ENCODE data around the gene RASGEF1C.

The RASGEF1C gene

DNA sequence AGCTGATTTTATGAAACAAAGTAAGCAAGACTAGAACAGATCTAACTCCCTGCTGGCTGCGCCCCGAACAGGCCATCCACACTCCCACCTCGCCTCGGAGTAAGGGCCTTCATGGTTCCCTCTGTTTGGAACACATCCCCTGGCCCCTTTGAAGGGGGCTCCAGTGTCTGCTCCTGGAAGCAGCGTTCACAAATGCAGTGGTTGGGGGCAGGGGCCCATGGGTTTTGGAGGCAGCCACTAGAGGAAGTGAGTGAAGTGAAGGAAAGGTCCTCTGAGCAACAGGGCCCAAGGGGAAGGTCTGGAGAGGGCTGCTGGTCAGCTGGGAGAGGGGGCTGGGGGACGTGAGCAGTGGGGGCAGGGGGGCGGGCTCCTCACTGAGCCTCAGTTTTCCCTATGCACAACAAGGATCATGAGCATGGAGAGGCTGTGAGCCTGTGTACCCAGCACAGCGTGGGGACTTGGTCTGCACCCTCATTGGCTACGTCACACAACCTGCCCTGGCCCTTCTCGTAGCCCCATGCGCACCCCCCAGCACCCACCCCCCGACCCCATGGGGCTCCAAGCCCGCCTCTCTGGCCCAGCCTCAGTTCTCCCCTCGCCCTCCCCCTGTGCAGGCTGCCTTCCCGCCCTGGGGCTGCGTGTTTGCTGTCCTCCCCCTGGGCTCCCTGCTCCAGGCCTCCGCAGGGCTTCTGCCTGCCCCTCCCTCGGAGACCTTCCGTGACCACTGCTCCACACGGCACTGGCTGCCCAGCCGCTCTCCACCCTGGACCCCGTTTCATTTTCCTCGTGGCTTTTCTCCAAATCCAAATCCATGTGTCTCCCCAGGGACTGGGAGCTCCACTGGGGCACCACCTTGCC lies 39.5 kb downstream of the RASGEF1C start:
- no peak overlapping the region for H3K4me3 ChIP-seq (replicated peaks; ENCODE audit: insufficient read depth, low read length)
- TF ChIP-seq SPI1 (IDR thresholded peaks at IDR 0.05; ENCODE audit: borderline replicate concordance, low read depth) (peak; percentile 15; the same call in 1 of the 2 replicates), CTCF (IDR thresholded peaks at IDR 0.05; ENCODE audit: insufficient read depth, low read length) (no peak)
- no peak for DNase-seq (ENCODE audit: low read depth in 1 of 2, low spot score in 1 of 2)
- no peak overlapping the region for H3K27ac ChIP-seq (replicated peaks)
- H3K27me3 ChIP-seq (ENCODE audit: insufficient read depth, poor library complexity, severe bottlenecking) = no peaks in the 10 kb centered on the region

DNA sequence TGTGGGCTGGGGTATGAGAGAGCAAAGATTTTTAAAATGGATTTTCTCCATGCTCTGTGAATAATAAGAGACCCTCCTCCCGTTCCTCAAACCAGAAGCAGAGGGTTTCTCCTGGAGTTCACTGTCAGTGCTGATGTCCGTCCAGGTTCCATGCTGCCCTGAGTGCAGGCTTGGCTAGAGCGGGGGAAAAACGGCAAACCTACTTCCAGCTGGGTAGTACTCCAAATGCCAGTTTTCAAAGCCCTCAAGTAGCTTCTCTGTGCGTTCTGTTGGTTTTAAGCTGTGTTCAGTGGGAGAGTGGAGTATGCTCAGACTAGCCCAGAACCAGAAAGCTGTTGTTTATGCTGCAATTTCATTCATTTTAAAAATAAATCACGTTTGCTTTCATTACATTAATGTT lies 40.3 kb downstream of the RASGEF1C start:
- Histone ChIP-seq H3K27ac (replicated peaks) (no peak overlapping the region), H3K27me3 (ENCODE audit: insufficient read depth, poor library complexity, severe bottlenecking) (no peaks in the 10 kb centered on the region), H3K4me3 (replicated peaks; ENCODE audit: insufficient read depth, low read length) (no peak overlapping the region)
- TF ChIP-seq POLR2AphosphoS5 (IDR thresholded peaks at IDR 0.05; ENCODE audit: low read depth) (no peak), SPI1 (IDR thresholded peaks at IDR 0.05; ENCODE audit: borderline replicate concordance, low read depth) (no peak), GABPA (IDR thresholded peaks at IDR 0.05; ENCODE audit: low read depth) (no peak), CTCF (IDR thresholded peaks at IDR 0.05; ENCODE audit: insufficient read depth, low read length) (no peak), REST (IDR thresholded peaks at IDR 0.05; ENCODE audit: insufficient replicate concordance, low read depth) (no peak)
- no peak for DNase-seq (ENCODE audit: low read depth in 1 of 2, low spot score in 1 of 2)

- Histone ChIP-seq H3K27ac (replicated peaks) (no peak overlapping the region), H3K27me3 (ENCODE audit: insufficient read depth, poor library complexity, severe bottlenecking) (no peaks in the 10 kb centered on the region), H3K4me3 (replicated peaks; ENCODE audit: insufficient read depth, low read length) (no peak overlapping the region)
- DNase-seq (ENCODE audit: low read depth in 1 of 2, low spot score in 1 of 2) = no peak
- TF ChIP-seq REST (IDR thresholded peaks at IDR 0.05; ENCODE audit: insufficient replicate concordance, low read depth) (no peak), POLR2AphosphoS5 (IDR thresholded peaks at IDR 0.05; ENCODE audit: low read depth) (no peak), CTCF (IDR thresholded peaks at IDR 0.05; ENCODE audit: insufficient read depth, low read length) (no peak), SPI1 (IDR thresholded peaks at IDR 0.05; ENCODE audit: borderline replicate concordance, low read depth) (no peak), GABPA (IDR thresholded peaks at IDR 0.05; ENCODE audit: low read depth) (no peak)
Observed at GRCh38 chr5:180166176-180166575, 42.8 kb downstream of the RASGEF1C start.

- no peak for DNase-seq (ENCODE audit: low read depth in 1 of 2, low spot score in 1 of 2)
- TF ChIP-seq POLR2AphosphoS5 (IDR thresholded peaks at IDR 0.05; ENCODE audit: low read depth) (no peak), SPI1 (IDR thresholded peaks at IDR 0.05; ENCODE audit: borderline replicate concordance, low read depth) (no peak), REST (IDR thresholded peaks at IDR 0.05; ENCODE audit: insufficient replicate concordance, low read depth) (no peak), GABPA (IDR thresholded peaks at IDR 0.05; ENCODE audit: low read depth) (no peak), CTCF (IDR thresholded peaks at IDR 0.05; ENCODE audit: insufficient read depth, low read length) (no peak)
- H3K27me3 ChIP-seq (ENCODE audit: insufficient read depth, poor library complexity, severe bottlenecking) = no peaks in the 10 kb centered on the region
- no peak overlapping the region for H3K27ac ChIP-seq (replicated peaks)
- no peak overlapping the region for H3K4me3 ChIP-seq (replicated peaks; ENCODE audit: insufficient read depth, low read length)
Observed at GRCh38 chr5:180162304-180162661, 46.7 kb downstream of the RASGEF1C start.

Data from HL-60 (cell line).